Activated naive CD4-positive, alpha-beta T cell treated with anti-CD3 and anti-CD28 coated beads, Interleukin-2, amount 50 U/mL, for 16 hours (primary cell): ENCODE results near the gene RIT2.
"Not testable (repeated sequence)": the region's sequence is repeated elsewhere in the genome, so short reads cannot be mapped to it uniquely, and the experiment has no call there.

Experiments
- DNase-seq: peaks from one replicate; pipeline ENCODE4 v3.0.0-alpha.2; 2020

RIT2 gene

GRCh38 chr18:42743373-42744138, 371.9 kb downstream of the RIT2 start:
- DNase-seq: no peak

DNA sequence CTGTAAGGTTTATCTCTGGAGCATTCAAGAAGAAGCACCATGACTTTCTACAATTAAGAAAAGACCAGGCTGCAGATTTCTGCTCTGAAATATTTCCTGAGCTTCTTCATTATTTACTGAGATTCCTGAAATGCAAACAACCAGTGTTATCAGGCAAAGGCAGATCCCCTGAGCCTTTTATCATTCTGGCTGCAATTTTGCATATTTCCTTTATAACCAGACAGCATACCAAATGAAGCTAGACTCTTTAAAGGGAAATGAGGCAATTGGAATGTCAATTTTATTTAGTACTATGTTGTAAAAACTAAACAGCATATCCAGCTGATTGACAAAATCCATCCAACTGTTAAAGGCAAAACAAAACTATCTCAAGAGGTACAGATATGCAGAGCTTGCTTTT, 372.5 kb downstream of the RIT2 start:
- DNase-seq: no peak

DNA sequence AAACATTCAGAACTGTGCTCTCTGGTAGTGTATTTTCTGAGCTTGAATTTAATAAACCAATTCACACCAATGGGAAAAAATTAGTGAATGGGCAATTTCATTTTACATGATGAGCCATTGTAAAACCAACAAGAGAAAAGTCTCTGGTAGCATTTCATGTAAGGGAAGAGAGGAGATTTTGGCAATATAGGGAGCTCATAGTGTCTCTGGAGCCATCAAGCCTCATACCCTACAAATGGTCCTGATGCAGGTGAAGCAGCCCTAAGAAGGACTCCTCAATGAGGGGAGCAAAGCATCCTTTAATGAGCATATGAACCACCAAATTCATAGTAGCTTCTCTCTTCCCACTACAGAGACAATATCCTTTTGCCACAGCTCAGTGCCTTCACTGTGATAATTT, 373.0 kb downstream of the RIT2 start:
- no peak for DNase-seq

DNA sequence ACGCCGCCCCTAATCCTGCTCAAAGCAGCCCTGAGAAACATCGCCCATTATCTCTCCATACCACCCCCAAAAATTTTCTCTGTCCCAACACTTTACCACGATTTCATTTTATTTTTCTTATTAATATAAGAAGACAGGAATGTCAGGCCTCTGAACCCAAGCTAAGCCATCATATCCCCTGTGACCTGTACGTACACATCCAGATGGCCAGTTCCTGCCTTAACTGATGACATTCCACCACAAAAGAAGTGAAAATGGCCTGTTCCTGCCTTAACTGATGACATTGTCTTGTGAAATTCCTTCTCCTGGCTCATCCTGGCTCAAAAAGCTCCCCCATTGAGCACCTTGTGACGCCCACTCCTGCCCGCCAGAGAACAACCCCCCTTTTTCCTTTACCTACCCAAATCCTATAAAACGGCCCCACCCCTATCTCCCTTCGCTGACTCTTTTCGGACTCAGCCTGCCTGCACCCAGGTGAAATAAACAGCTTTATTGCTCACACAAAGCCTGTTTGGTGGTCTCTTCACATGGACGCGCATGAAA, 373.6 kb downstream of the RIT2 start:
- DNase-seq: not testable (repeated sequence)

DNA sequence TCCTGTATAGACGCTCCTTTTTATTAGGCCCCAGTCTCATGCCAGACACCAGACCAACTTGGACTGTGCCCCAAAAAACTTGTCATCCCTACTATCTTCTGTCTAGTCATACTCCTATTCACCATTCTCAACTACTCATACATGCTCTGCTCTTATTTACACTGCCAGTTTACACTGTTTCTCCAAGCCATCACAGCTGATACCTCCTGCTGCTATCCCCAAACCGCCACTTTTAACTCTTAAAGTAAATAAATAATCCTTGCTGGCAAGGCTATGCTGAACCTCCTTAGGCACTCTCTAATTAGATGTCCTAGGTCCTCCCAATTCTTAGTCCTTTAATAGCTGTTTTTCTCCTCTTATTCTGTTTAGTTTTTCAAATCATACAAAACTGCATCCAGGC, 374.2 kb downstream of the RIT2 start:
- DNase-seq: not testable (repeated sequence)

GRCh38 chr18:42736074-42736473, 379.4 kb downstream of the RIT2 start:
- no peak for DNase-seq

GRCh38 chr18:42734520-42734919, 381.0 kb downstream of the RIT2 start:
- DNase-seq: no peak

DNA sequence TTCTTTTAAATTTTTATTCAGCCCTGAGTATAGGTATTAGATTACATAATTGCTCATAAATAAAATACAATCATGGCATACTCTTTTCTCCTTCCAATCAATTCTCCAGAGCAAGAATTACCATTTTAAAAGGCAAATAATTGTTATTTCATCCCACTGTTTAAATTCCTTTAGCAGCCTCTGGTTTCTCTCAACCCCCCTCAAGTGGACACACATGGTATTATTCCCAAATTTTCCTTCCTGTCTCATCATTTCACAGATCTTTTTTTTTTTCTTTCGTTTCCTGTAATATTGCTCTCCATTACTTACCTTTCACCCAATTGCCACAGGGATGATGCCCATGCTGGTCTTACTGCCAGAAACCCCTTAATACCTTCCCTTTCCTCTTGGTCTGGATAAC, 385.2 kb downstream of the RIT2 start:
- no peak for DNase-seq

DNA sequence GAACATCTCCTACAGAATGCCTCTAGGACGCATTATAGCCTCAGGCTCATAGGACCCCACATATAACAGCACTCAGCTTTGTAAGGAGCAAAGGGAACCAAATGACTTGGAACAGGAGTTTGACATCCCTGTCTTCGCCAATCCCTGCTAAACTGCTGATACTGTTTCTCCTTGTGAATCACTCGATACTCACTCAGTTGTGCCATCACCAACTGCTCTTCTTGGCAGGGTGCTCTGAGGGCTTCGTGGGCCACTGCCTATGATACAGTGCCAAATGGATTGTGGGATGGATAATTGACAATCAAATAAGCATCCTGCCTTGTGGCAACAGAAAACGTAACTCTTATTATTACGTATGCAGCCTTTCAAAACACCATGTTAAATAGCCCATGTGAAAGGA, 396.3 kb downstream of the RIT2 start:
- no peak for DNase-seq

DNA sequence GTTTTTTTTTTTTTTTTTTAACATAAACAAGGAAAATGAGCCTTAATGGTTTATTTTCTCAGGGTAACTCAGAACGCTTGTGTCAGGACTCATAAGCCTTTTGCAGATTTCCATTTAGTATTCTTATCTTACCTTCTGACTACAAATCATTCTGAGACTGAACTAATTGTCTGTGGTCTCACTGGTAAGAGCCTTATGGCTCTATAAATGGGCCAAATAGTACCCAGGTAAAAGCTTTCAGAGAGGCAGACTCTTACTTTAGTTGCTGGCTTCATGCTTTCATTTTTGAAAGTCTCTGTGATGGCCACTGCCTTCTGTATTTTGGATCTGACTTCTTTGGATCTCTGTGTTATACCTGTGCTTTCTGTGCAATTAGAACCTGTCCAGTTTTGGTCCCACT, 403.4 kb downstream of the RIT2 start:
- no peak for DNase-seq

GRCh38 chr18:42707080-42707479, 408.4 kb downstream of the RIT2 start:
- no peak for DNase-seq

- DNase-seq: no peak
Observed at GRCh38 chr18:42706618-42707017, 408.9 kb downstream of the RIT2 start.

DNA sequence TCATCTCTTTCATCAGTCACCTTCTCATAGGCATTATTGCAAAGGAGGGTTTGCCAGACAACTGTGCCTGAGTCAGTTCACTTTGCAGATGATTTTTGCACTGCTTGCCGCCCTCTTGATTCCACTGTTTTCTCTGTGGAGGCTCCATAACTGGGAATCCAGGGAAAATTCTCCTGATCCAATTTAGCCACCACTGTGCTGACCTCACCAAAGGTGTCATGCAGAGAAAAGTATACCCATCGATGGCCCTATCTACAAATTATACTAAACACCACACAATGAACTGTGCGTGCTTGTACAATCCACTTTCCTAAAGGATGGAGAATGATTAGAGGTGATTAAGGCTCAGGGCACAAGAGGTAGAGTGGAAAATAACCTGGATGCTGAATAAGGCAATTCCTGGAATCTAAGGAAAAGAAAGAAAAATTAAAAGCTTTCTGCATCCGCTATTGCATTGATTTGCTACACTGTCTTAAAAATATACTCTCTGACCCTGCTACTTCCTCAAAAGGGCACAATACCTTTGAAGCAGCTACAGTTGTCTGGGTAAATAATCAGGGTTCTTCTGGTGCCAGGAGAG, 409.4 kb downstream of the RIT2 start:
- no peak for DNase-seq
